Body of pancreas (tissue), 4 donors: ENCODE data around the gene CIP2A.

ENCODE experiments used
- POLR2A ChIP-seq, 3 donors: fragments of 450-650 bp; IDR thresholded peaks; one replicate each; pipeline ENCODE4 v1.6.1; 2016; ENCODE audit warnings: antibody characterized with exemption in 3 of 3, mild to moderate bottlenecking in 2 of 3
- TF ChIP-seq, protein P1 (sequence below), 7 experiments: fragments of 450-650 bp in 4 of 7; fragments of 200-600 bp in 3 of 7; sonication (generic) in 3 of 7; IDR thresholded peaks; one replicate each; pipeline ENCODE4 v1.5.1; 2016 to 2019; ENCODE audit warnings: antibody characterized with exemption in 7 of 7

DNA sequence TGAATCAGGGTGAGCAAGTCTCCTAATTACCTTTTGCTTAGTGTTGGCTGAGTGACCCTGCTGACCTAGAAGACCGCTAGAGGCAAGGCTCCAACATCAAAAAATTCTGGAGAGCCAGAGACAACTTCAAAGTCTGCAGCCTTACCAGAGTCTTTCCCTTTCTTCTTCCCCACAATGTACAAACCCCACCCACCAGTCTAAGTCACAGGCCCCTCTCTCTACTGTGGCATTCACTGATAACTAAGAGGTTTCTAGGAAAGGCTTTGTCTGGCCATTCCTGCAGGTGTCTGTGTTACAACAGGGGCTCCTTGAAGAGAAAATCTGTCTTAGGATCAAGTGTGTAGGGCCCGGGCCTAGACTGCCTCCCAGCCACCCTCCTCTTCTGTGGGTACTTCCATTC, 79.4 kb downstream of the CIP2A start:
- TF ChIP-seq, protein P1, sequence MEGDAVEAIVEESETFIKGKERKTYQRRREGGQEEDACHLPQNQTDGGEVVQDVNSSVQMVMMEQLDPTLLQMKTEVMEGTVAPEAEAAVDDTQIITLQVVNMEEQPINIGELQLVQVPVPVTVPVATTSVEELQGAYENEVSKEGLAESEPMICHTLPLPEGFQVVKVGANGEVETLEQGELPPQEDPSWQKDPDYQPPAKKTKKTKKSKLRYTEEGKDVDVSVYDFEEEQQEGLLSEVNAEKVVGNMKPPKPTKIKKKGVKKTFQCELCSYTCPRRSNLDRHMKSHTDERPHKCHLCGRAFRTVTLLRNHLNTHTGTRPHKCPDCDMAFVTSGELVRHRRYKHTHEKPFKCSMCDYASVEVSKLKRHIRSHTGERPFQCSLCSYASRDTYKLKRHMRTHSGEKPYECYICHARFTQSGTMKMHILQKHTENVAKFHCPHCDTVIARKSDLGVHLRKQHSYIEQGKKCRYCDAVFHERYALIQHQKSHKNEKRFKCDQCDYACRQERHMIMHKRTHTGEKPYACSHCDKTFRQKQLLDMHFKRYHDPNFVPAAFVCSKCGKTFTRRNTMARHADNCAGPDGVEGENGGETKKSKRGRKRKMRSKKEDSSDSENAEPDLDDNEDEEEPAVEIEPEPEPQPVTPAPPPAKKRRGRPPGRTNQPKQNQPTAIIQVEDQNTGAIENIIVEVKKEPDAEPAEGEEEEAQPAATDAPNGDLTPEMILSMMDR (IDR thresholded peaks at IDR 0.05): no peak
- TF ChIP-seq POLR2A (IDR thresholded peaks at IDR 0.05): no peak
